ENCODE measurements around the gene TPCN2.

Gene TPCN2

DNA sequence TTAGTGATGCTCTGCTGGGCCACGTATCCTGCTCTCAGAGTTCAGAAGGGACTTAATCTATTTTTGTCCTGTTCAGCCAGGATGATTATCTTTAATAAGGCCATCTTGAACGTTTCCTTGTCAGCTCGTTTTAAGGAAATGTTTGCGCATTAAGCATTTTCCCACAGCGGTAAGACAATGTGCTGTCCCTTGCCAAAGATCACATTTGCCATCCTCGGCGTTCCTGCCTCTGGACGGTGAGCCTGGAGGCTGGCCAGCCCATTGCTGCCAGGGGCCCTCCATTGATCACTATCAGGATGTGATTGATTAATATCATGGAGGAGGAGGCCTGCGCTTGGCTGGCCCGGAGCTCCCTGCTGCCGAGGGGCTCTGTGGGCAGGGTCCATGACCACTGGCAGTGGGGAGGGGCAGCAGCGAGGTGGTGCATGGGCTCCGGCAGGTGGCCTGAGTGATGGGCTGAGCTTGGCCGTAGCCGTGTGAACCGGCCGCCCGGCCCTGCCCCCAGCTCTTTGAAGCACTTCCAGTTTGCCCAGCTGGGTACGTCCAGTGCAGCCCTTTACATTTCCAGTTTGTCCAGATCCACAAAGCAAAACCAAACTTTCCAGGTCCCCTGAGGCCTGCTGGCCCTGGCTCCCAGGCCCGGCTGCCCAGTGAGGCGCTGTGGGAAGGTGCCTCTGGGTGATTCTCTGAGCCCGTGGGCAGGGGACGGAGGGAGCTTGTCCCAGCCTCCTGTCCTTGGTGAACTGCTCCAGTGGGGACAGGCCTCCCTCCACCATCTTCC lies 57.5 kb downstream of the TPCN2 start:
- no CpG with 5 or more reads among the region's 23 CpGs for WGBS (ENCODE audit: extremely low coverage, insufficient coverage, low lambda C conversion rate)
- no peak overlapping the region for H3K27ac ChIP-seq (ENCODE audit: low read depth, low read length)
- H3K79me1 ChIP-seq (ENCODE audit: low read length), result no peaks in the 10 kb centered on the region
- no peak overlapping the region for H3K18ac ChIP-seq (ENCODE audit: low read length)
- no peaks in the 10 kb centered on the region for H3K4me1 ChIP-seq (ENCODE audit: control insufficient read depth, low read depth, low read length)
- H3K79me2 ChIP-seq (ENCODE audit: control insufficient read depth, insufficient read depth, low read length), result no peaks in the 10 kb centered on the region
- no peak overlapping the region for H3K4me2 ChIP-seq (ENCODE audit: low read length)
- DNase-seq, result no peak
- no peak overlapping the region for H3K56ac ChIP-seq (ENCODE audit: low read length)
- H3K36me3 ChIP-seq (ENCODE audit: control insufficient read depth, insufficient read depth, low read length), result no peaks in the 10 kb centered on the region
- no peak overlapping the region for H4K8ac ChIP-seq (ENCODE audit: low read depth, low read length)
- no peak overlapping the region for H3K4ac ChIP-seq (ENCODE audit: low read depth, low read length)
- H3K4me3 ChIP-seq (ENCODE audit: low read length), result no peak overlapping the region
- H3K23ac ChIP-seq (ENCODE audit: low read length), result no peak overlapping the region
- no peak overlapping the region for H3K9ac ChIP-seq (ENCODE audit: low read length)
- H3K27me3 ChIP-seq (ENCODE audit: insufficient read depth, low read length, poor library complexity), result no peaks in the 10 kb centered on the region
- H4K5ac ChIP-seq (ENCODE audit: low read length), result no peak overlapping the region
- H2AK5ac ChIP-seq (ENCODE audit: low read length), result no peak overlapping the region
- no peak overlapping the region for H2BK15ac ChIP-seq (replicated peaks; ENCODE audit: low read depth)
- H2BK5ac ChIP-seq (ENCODE audit: low read length), result no peak overlapping the region
- no peak overlapping the region for H2BK120ac ChIP-seq (ENCODE audit: low read depth, low read length)

DNA sequence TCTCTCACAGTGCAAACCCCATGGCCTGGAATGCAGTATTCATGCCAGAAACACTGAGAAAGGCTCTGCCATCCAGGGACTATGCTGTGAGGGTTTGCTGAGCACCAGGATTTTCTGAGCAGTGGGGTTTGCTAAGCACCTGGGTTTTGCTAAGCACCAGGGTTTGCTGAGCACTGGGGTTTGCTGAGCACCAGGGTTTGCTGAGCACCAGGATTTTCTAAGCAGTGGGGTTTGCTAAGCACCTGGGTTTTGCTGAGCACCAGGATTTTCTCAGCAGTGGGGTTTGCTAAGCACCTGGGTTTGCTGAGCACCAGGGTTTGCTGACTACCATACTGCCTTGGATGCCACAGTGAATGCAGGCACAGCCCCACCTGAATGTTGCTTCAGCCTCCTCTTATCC lies 58.7 kb downstream of the TPCN2 start:
- Histone ChIP-seq H3K4me3 (ENCODE audit: low read length) (no peak overlapping the region), H3K23ac (ENCODE audit: low read length) (no peak overlapping the region), H3K9ac (ENCODE audit: low read length) (no peak overlapping the region), H3K79me2 (ENCODE audit: control insufficient read depth, insufficient read depth, low read length) (no peaks in the 10 kb centered on the region), H4K5ac (ENCODE audit: low read length) (no peak overlapping the region), H3K27me3 (ENCODE audit: insufficient read depth, low read length, poor library complexity) (no peaks in the 10 kb centered on the region), H2BK15ac (replicated peaks; ENCODE audit: low read depth) (no peak overlapping the region), H3K4ac (ENCODE audit: low read depth, low read length) (no peak overlapping the region), H3K36me3 (ENCODE audit: control insufficient read depth, insufficient read depth, low read length) (no peaks in the 10 kb centered on the region), H2BK120ac (ENCODE audit: low read depth, low read length) (no peak overlapping the region), H3K56ac (ENCODE audit: low read length) (no peak overlapping the region), H3K4me2 (ENCODE audit: low read length) (no peak overlapping the region), H3K18ac (ENCODE audit: low read length) (no peak overlapping the region), H2BK5ac (ENCODE audit: low read length) (no peak overlapping the region), H4K8ac (ENCODE audit: low read depth, low read length) (no peak overlapping the region), H3K79me1 (ENCODE audit: low read length) (no peaks in the 10 kb centered on the region), H3K27ac (ENCODE audit: low read depth, low read length) (no peak overlapping the region), H3K4me1 (ENCODE audit: control insufficient read depth, low read depth, low read length) (no peaks in the 10 kb centered on the region), H2AK5ac (ENCODE audit: low read length) (no peak overlapping the region)
- no peak for DNase-seq

DNA sequence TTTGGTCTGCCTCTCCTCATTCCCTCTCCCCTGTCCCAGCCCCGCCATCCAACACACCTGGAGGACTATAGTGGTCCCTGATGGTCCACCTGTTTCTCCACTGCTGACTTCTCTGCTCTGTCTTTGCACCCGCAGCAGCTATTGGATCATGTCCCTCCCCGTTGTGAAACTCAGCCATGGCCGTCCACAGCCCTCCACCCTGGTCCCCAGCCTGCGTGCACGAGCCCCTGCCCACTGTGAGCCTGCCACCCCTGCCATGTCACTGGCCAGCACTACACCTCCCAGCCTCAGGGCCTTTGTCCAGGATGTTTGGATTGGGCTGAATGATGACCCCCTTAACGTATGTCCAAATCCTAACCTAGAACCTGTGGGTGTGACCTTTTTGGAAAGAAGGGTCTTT lies 59.3 kb downstream of the TPCN2 start:
- no peaks in the 10 kb centered on the region for H3K27me3 ChIP-seq (ENCODE audit: insufficient read depth, low read length, poor library complexity)
- no CpG with 5 or more reads among the region's 7 CpGs for WGBS (ENCODE audit: extremely low coverage, insufficient coverage, low lambda C conversion rate)
- H3K79me2 ChIP-seq (ENCODE audit: control insufficient read depth, insufficient read depth, low read length), result no peaks in the 10 kb centered on the region

DNA sequence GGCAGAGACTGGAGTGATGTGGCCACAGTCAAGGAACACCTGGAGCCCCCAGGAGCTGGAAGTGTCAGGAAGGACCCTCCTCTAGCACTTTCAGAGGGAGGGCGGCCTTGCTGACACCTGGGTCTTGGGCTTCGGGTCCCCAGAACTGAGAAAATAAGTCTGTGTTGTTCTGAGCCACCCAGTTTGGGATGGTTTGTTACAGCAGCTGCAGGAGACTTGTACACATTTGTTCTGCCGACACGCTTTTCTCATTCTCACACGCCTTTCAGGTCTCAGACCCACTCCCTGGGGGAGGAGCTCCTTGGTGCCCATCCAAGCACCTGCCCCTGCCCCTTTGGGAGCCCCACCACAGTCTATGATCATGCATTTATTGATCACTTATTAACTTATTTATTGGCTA lies 59.8 kb downstream of the TPCN2 start:
- Histone ChIP-seq H3K27me3 (ENCODE audit: insufficient read depth, low read length, poor library complexity) (no peaks in the 10 kb centered on the region), H3K4me2 (ENCODE audit: low read length) (no peak overlapping the region), H4K8ac (ENCODE audit: low read depth, low read length) (no peak overlapping the region), H3K27ac (ENCODE audit: low read depth, low read length) (no peak overlapping the region), H2BK5ac (ENCODE audit: low read length) (no peak overlapping the region), H2BK15ac (replicated peaks; ENCODE audit: low read depth) (no peak overlapping the region), H2BK120ac (ENCODE audit: low read depth, low read length) (no peak overlapping the region), H3K56ac (ENCODE audit: low read length) (no peak overlapping the region), H3K4me3 (ENCODE audit: low read length) (no peak overlapping the region), H3K79me1 (ENCODE audit: low read length) (no peaks in the 10 kb centered on the region), H3K4me1 (ENCODE audit: control insufficient read depth, low read depth, low read length) (no peaks in the 10 kb centered on the region), H3K23ac (ENCODE audit: low read length) (no peak overlapping the region), H3K36me3 (ENCODE audit: control insufficient read depth, insufficient read depth, low read length) (no peaks in the 10 kb centered on the region), H4K5ac (ENCODE audit: low read length) (no peak overlapping the region), H3K4ac (ENCODE audit: low read depth, low read length) (no peak overlapping the region), H3K18ac (ENCODE audit: low read length) (no peak overlapping the region), H2AK5ac (ENCODE audit: low read length) (no peak overlapping the region), H3K79me2 (ENCODE audit: control insufficient read depth, insufficient read depth, low read length) (no peaks in the 10 kb centered on the region), H3K9ac (ENCODE audit: low read length) (no peak overlapping the region)
- no CpG with 5 or more reads among the region's 5 CpGs for WGBS (ENCODE audit: extremely low coverage, insufficient coverage, low lambda C conversion rate)
- no peak for DNase-seq

More for the DNA sequence above, 59.3 kb downstream of the TPCN2 start:
- Histone ChIP-seq H3K9ac (ENCODE audit: low read length) (no peak overlapping the region), H3K23ac (ENCODE audit: low read length) (no peak overlapping the region), H3K4me3 (ENCODE audit: low read length) (no peak overlapping the region), H3K4me2 (ENCODE audit: low read length) (no peak overlapping the region), H4K8ac (ENCODE audit: low read depth, low read length) (no peak overlapping the region), H4K5ac (ENCODE audit: low read length) (no peak overlapping the region), H3K56ac (ENCODE audit: low read length) (no peak overlapping the region), H2BK5ac (ENCODE audit: low read length) (no peak overlapping the region), H3K27ac (ENCODE audit: low read depth, low read length) (no peak overlapping the region), H3K79me1 (ENCODE audit: low read length) (no peaks in the 10 kb centered on the region), H3K18ac (ENCODE audit: low read length) (no peak overlapping the region), H3K4ac (ENCODE audit: low read depth, low read length) (no peak overlapping the region), H2BK15ac (replicated peaks; ENCODE audit: low read depth) (no peak overlapping the region), H2AK5ac (ENCODE audit: low read length) (no peak overlapping the region), H3K36me3 (ENCODE audit: control insufficient read depth, insufficient read depth, low read length) (no peaks in the 10 kb centered on the region), H2BK120ac (ENCODE audit: low read depth, low read length) (no peak overlapping the region), H3K4me1 (ENCODE audit: control insufficient read depth, low read depth, low read length) (no peaks in the 10 kb centered on the region)
- no peak for DNase-seq

DNA sequence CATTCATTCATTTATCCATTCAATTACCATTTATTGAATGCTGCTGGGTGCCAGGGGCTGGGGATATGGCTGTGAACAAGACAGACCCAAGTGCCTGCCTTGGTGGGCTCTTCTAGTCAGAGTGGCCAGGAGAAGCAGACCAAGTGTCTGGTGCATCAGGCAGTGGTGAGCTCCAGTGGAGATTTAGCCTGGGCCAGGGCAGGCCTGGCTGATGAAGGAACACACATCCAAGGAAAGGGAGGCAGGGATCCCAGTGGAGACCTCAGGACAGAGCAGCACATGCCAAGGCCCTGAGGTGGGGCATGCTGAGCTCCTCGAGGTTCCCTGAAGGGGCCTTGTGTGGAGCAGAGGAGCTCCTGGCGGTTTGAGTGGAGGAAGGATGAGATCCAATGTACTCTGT lies 60.4 kb downstream of the TPCN2 start:
- H3K18ac ChIP-seq (ENCODE audit: low read length), result no peak overlapping the region
- no peak overlapping the region for H2BK5ac ChIP-seq (ENCODE audit: low read length)
- no peaks in the 10 kb centered on the region for H3K36me3 ChIP-seq (ENCODE audit: control insufficient read depth, insufficient read depth, low read length)
- H2AK5ac ChIP-seq (ENCODE audit: low read length), result no peak overlapping the region
- H3K4me2 ChIP-seq (ENCODE audit: low read length), result no peak overlapping the region
- H4K8ac ChIP-seq (ENCODE audit: low read depth, low read length), result no peak overlapping the region
- H3K23ac ChIP-seq (ENCODE audit: low read length), result no peak overlapping the region
- H3K79me2 ChIP-seq (ENCODE audit: control insufficient read depth, insufficient read depth, low read length), result no peaks in the 10 kb centered on the region
- no peaks in the 10 kb centered on the region for H3K79me1 ChIP-seq (ENCODE audit: low read length)
- no peak overlapping the region for H2BK15ac ChIP-seq (replicated peaks; ENCODE audit: low read depth)
- DNase-seq, result no peak
- no peak overlapping the region for H3K56ac ChIP-seq (ENCODE audit: low read length)
- H3K4ac ChIP-seq (ENCODE audit: low read depth, low read length), result no peak overlapping the region
- no peak overlapping the region for H2BK120ac ChIP-seq (ENCODE audit: low read depth, low read length)
- H4K5ac ChIP-seq (ENCODE audit: low read length), result no peak overlapping the region
- H3K4me1 ChIP-seq (ENCODE audit: control insufficient read depth, low read depth, low read length), result no peaks in the 10 kb centered on the region
- no peak overlapping the region for H3K4me3 ChIP-seq (ENCODE audit: low read length)
- no peak overlapping the region for H3K27ac ChIP-seq (ENCODE audit: low read depth, low read length)
- WGBS (ENCODE audit: extremely low coverage, insufficient coverage, low lambda C conversion rate), result no CpG with 5 or more reads among the region's 2 CpGs
- H3K9ac ChIP-seq (ENCODE audit: low read length), result no peak overlapping the region
- H3K27me3 ChIP-seq (ENCODE audit: insufficient read depth, low read length, poor library complexity), result no peaks in the 10 kb centered on the region

DNA sequence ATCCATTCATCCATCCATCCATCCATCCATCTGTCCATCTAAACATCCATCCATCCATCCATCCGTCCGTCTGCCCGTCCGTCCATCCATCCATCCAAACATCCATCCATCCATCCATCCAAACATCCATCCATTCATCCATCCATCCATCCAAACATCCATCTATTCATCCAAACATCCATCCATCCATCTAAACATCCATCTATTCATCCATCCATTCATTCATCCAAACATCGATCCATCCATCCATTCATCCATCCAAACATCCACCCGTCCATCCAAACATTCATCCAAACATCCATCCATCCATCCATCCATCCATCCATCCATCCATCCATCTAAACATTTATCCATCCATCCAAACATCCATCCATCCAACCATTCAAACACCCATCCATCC lies 61.7 kb downstream of the TPCN2 start:
- Histone ChIP-seq H2BK120ac (ENCODE audit: low read depth, low read length) (no peak overlapping the region), H2BK5ac (ENCODE audit: low read length) (no peak overlapping the region), H3K36me3 (ENCODE audit: control insufficient read depth, insufficient read depth, low read length) (no peaks in the 10 kb centered on the region), H3K27me3 (ENCODE audit: insufficient read depth, low read length, poor library complexity) (no peaks in the 10 kb centered on the region), H3K18ac (ENCODE audit: low read length) (no peak overlapping the region), H4K8ac (ENCODE audit: low read depth, low read length) (no peak overlapping the region), H4K5ac (ENCODE audit: low read length) (no peak overlapping the region), H3K9ac (ENCODE audit: low read length) (no peak overlapping the region), H3K4me2 (ENCODE audit: low read length) (no peak overlapping the region), H2AK5ac (ENCODE audit: low read length) (no peak overlapping the region), H2BK15ac (replicated peaks; ENCODE audit: low read depth) (no peak overlapping the region), H3K56ac (ENCODE audit: low read length) (no peak overlapping the region), H3K4me1 (ENCODE audit: control insufficient read depth, low read depth, low read length) (no peaks in the 10 kb centered on the region), H3K79me2 (ENCODE audit: control insufficient read depth, insufficient read depth, low read length) (no peaks in the 10 kb centered on the region), H3K27ac (ENCODE audit: low read depth, low read length) (no peak overlapping the region), H3K4me3 (ENCODE audit: low read length) (no peak overlapping the region), H3K4ac (ENCODE audit: low read depth, low read length) (no peak overlapping the region), H3K23ac (ENCODE audit: low read length) (no peak overlapping the region), H3K79me1 (ENCODE audit: low read length) (no peaks in the 10 kb centered on the region)
- WGBS (ENCODE audit: extremely low coverage, insufficient coverage, low lambda C conversion rate), result 98% methylated on average over 6 of the region's 6 CpGs
- DNase-seq, result no peak

All from mesendoderm (in vitro differentiated cells).